H1 (cell line): ENCODE measurements around the gene NOS1AP. TPM values are rescaled to one million over a fixed set of nuclear protein-coding genes. Genes with fewer than 3 reads are reported as not detected.

ENCODE experiments used
- CTCF ChIA-PET: fragments of 300-600 bp; sonication (Branson Sonifier 250); formaldehyde crosslinking; loops from one replicate; lab custom pipeline; 2021; ENCODE audit not compliant: partially characterized antibody; lab: Charles Lee
- POLR2A ChIA-PET: fragments of 300-600 bp; sonication (Branson Sonifier 250); formaldehyde crosslinking; loops from one replicate; lab custom pipeline; 2021; ENCODE audit warnings: inconsistent platforms; ENCODE audit not compliant: partially characterized antibody; lab: Charles Lee
- DNase-seq, 2 experiments: peaks; one replicate each; pipeline versions ENCODE4 v3.0.0 to v3.0.0-alpha.2; 2010 to 2022; ENCODE audit warnings: low spot score in 2 of 2, low read depth in 1 of 2, mixed read lengths in 1 of 2
- FAIRE-seq: peaks from 2 replicates; lab custom pipeline; 2011; peaks lifted over from hg19 to GRCh38; lab: Jason Lieb, UNC
- H2AFZ ChIP-seq: 2 replicates; pipeline ENCODE4 v1.8.1; 2012; ENCODE audit warnings: low read length, inconsistent platforms
- H2AK5ac ChIP-seq: 2 replicates; pipeline ENCODE4 v1.6.1; 2013; ENCODE audit warnings: low read depth, low read length
- H2BK120ac ChIP-seq: replicated peaks from 2 replicates; pipeline ENCODE3; 2013; ENCODE audit warnings: low read depth, low read length, inconsistent platforms
- H2BK12ac ChIP-seq: 2 replicates; pipeline ENCODE4 v1.6.1; 2013; ENCODE audit warnings: low read depth, low read length
- H2BK15ac ChIP-seq: 2 replicates; pipeline ENCODE4 v1.6.1; 2013; ENCODE audit warnings: low read length
- H2BK20ac ChIP-seq: 2 replicates; pipeline ENCODE4 v1.6.1; 2013; ENCODE audit warnings: low read length
- H2BK5ac ChIP-seq: 2 replicates; pipeline ENCODE4 v1.6.1; 2013; ENCODE audit warnings: low read depth, low read length
- H3K14ac ChIP-seq: 2 replicates; pipeline ENCODE4 v1.6.1; 2013; ENCODE audit warnings: inconsistent platforms; ENCODE audit not compliant: insufficient read length
- H3K18ac ChIP-seq: 2 replicates; pipeline ENCODE4 v1.6.1; 2013; ENCODE audit warnings: low read length; ENCODE audit errors: extremely low read depth
- H3K23ac ChIP-seq: 2 replicates; pipeline ENCODE4 v1.6.1; 2013; ENCODE audit warnings: inconsistent platforms; ENCODE audit not compliant: insufficient read length
- H3K23me2 ChIP-seq: 2 replicates; pipeline ENCODE4 v1.6.1; 2013; ENCODE audit warnings: low read depth, low read length
- H3K27ac ChIP-seq: 2 replicates; pipeline ENCODE4 v1.6.1; 2011; ENCODE audit warnings: low read depth, low read length, inconsistent platforms
- H3K27me3 ChIP-seq, 4 experiments: replicated peaks in 1 of 4; 1 replicate in 1 of 4; 2 replicates in 3 of 4; pipeline versions ENCODE4 v1.6.1 to v1.8.1; 2011 to 2013; ENCODE audit warnings: low read length in 3 of 4, mild to moderate bottlenecking in 3 of 4, inconsistent platforms in 2 of 4, mixed read lengths in 2 of 4, moderate library complexity in 1 of 4; ENCODE audit not compliant: control insufficient read depth in 3 of 4, insufficient read depth in 3 of 4; ENCODE audit errors: extremely low read depth in 1 of 4
- H3K36me3 ChIP-seq, 4 experiments: 2 replicates each; pipeline versions ENCODE4 v1.6.1 to v1.8.1; 2011 to 2013; ENCODE audit warnings: mild to moderate bottlenecking in 4 of 4, low read length in 3 of 4, moderate library complexity in 2 of 4, control low read depth in 1 of 4, inconsistent platforms in 1 of 4; ENCODE audit not compliant: insufficient read depth in 4 of 4, control insufficient read depth in 2 of 4
- H3K4ac ChIP-seq: replicated peaks from 2 replicates; pipeline ENCODE3; 2013; ENCODE audit warnings: low read length, low read depth, mixed read lengths, inconsistent platforms; ENCODE audit not compliant: insufficient read length
- H3K4me1 ChIP-seq, 4 experiments: replicated peaks in 1 of 4; 1 replicate in 1 of 4; 2 replicates in 3 of 4; pipeline versions ENCODE4 v1.6.1 to v1.8.1; 2011 to 2013; ENCODE audit warnings: low read length in 3 of 4, inconsistent platforms in 2 of 4, mixed read lengths in 1 of 4; ENCODE audit not compliant: insufficient read depth in 4 of 4, control insufficient read depth in 3 of 4
- H3K4me2 ChIP-seq, 2 experiments: 2 replicates each; pipeline versions ENCODE4 v1.6.1 to v1.8.1; 2011 to 2013; ENCODE audit warnings: low read depth in 2 of 2, low read length in 2 of 2, control low read depth in 1 of 2, inconsistent platforms in 1 of 2, mild to moderate bottlenecking in 1 of 2; ENCODE audit not compliant: insufficient read depth in 1 of 2
- H3K4me3 ChIP-seq, 4 experiments: fragments of 200-600, 300-600 bp in 1 of 4; sonication (generic), shearing (Covaris generic), sonication (Bioruptor Twin) in 1 of 4; 2 replicates each; pipeline versions ENCODE4 v1.5.1 to v1.8.1; 2011 to 2016; ENCODE audit warnings: low read length in 4 of 4, low read depth in 3 of 4, control low read depth in 2 of 4, inconsistent platforms in 2 of 4, mild to moderate bottlenecking in 2 of 4, mixed read lengths in 1 of 4, moderate library complexity in 1 of 4; ENCODE audit not compliant: insufficient read depth in 2 of 4; ENCODE audit errors: extremely low read depth in 1 of 4
- H3K56ac ChIP-seq: replicated peaks from 2 replicates; pipeline ENCODE3; 2013; ENCODE audit warnings: low read depth, mild to moderate bottlenecking, mixed read lengths, low read length, inconsistent platforms; ENCODE audit not compliant: insufficient read length
- H3K79me1 ChIP-seq: 2 replicates; pipeline ENCODE4 v1.6.1; 2013; ENCODE audit warnings: low read depth, low read length, control low read depth
- H3K79me2 ChIP-seq, 2 experiments: 2 replicates each; pipeline versions ENCODE4 v1.6.1 to v1.8.1; 2012 to 2013; ENCODE audit warnings: low read length in 2 of 2, mild to moderate bottlenecking in 2 of 2, inconsistent platforms in 1 of 2; ENCODE audit not compliant: insufficient read depth in 2 of 2, control insufficient read depth in 1 of 2
- H3K9ac ChIP-seq, 4 experiments: replicated peaks in 1 of 4; 1 replicate in 1 of 4; 2 replicates in 3 of 4; pipeline versions ENCODE4 v1.6.1 to v1.8.1; 2011 to 2013; ENCODE audit warnings: low read depth in 3 of 4, low read length in 3 of 4, control low read depth in 2 of 4, mild to moderate bottlenecking in 2 of 4, moderate library complexity in 2 of 4, inconsistent platforms in 1 of 4; ENCODE audit errors: extremely low read depth in 1 of 4
- H3K9me3 ChIP-seq, 2 experiments: 2 replicates each; pipeline versions ENCODE4 v1.6.1 to v1.8.1; 2012 to 2013; ENCODE audit warnings: mild to moderate bottlenecking in 2 of 2, moderate library complexity in 2 of 2, control low read depth in 1 of 2, inconsistent platforms in 1 of 2, low read depth in 1 of 2, low read length in 1 of 2, mixed read lengths in 1 of 2; ENCODE audit not compliant: insufficient read depth in 2 of 2
- H4K20me1 ChIP-seq, 2 experiments: replicated peaks in 1 of 2; 2 replicates each; pipeline versions ENCODE3 to v1.8.1; 2011 to 2013; ENCODE audit warnings: inconsistent platforms in 2 of 2, low read length in 2 of 2, mild to moderate bottlenecking in 1 of 2; ENCODE audit not compliant: insufficient read depth in 2 of 2, control insufficient read depth in 1 of 2
- H4K5ac ChIP-seq: 2 replicates; pipeline ENCODE4 v1.6.1; 2013; ENCODE audit warnings: low read length, low read depth, mixed read lengths, inconsistent platforms; ENCODE audit not compliant: insufficient read length
- H4K8ac ChIP-seq: 2 replicates; pipeline ENCODE4 v1.8.0; 2013; ENCODE audit warnings: mild to moderate bottlenecking, moderate library complexity, low read length, inconsistent platforms; ENCODE audit not compliant: insufficient read depth; ENCODE audit errors: extremely low read depth
- H4K91ac ChIP-seq: replicated peaks from 2 replicates; pipeline ENCODE3; 2013; ENCODE audit warnings: low read length, mixed read lengths, inconsistent platforms; ENCODE audit not compliant: insufficient read length
- CBX5 ChIP-seq: fragments of 300-800, 300-1000 bp; sonication (generic); IDR thresholded peaks from 2 replicates; pipeline ENCODE4 v1.7.1; 2016; ENCODE audit warnings: antibody characterized with exemption, low read length, low read depth
- RFX5 ChIP-seq: IDR thresholded peaks from 2 replicates; pipeline ENCODE4 v1.6.1; 2011; ENCODE audit warnings: low read depth, low read length, improper control_type of control experiment, borderline replicate concordance
- SIN3A ChIP-seq, 2 experiments: IDR thresholded peaks in 1 of 2; conservative IDR thresholded peaks in 1 of 2; 2 replicates each; pipeline ENCODE4 v1.6.1; 2011 to 2012; ENCODE audit warnings: low read length in 2 of 2, improper control_type of control experiment in 1 of 2, low read depth in 1 of 2, mild to moderate bottlenecking in 1 of 2
- SIRT6 ChIP-seq: IDR thresholded peaks from one replicate; pipeline ENCODE4 v1.7.1; 2012; ENCODE audit warnings: low read length, inconsistent platforms
- SP1 ChIP-seq: IDR thresholded peaks from 2 replicates; pipeline ENCODE4 v1.6.1; 2011; ENCODE audit warnings: low read depth, low read length
- SRF ChIP-seq: IDR thresholded peaks from 2 replicates; pipeline ENCODE4 v1.6.1; 2011; ENCODE audit warnings: mild to moderate bottlenecking, low read depth, low read length, moderate library complexity
- TEAD4 ChIP-seq: IDR thresholded peaks from 2 replicates; pipeline ENCODE4 v1.6.1; 2012; ENCODE audit warnings: low read depth, low read length, inconsistent platforms, mixed read lengths
- YY1 ChIP-seq: IDR thresholded peaks from 2 replicates; pipeline ENCODE4 v1.6.1; 2011; ENCODE audit warnings: low read depth, mild to moderate bottlenecking, low read length
- WGBS, 2 experiments: shearing (Covaris generic) in 1 of 2; methylation state at CpG; one replicate each; pipeline versions ENCODE4 v1.1.6 to v1.1.7; 2013 to 2015; ENCODE audit warnings: low lambda C conversion rate in 2 of 2, mixed read lengths in 2 of 2, inconsistent platforms in 1 of 2, low coverage in 1 of 2, missing lambda C conversion rate in 1 of 2; ENCODE audit not compliant: insufficient replicate concordance in 2 of 2, insufficient coverage in 1 of 2, insufficient read length in 1 of 2; ENCODE audit errors: extremely low coverage in 1 of 2, missing lambda C conversion rate in 1 of 2; 5-methylcytosine and 5-hydroxymethylcytosine counted together
- polyA plus RNA-seq, 7 experiments: library from polyadenylated mRNA; depleted of rRNA in 3 of 7; stranded (reverse) in 5 of 7; unstranded in 2 of 7; fragments of >200 nt in 5 of 7; fragments of 200-250 nt in 2 of 7; gene quantifications; 1 replicate in 5 of 7; 2 replicates in 1 of 7; 4 replicates in 1 of 7; pipeline versions ENCODE4 v1.2.1 to v1.2.3, GENCODE V29; 2011 to 2013; ENCODE audit warnings: missing spikeins in 2 of 7, mixed read lengths in 2 of 7
- total RNA-seq: library from RNA; stranded (reverse); fragmentation: NEBNext Ultra II Directional; extraction: Animal tissue kit (Norgen Biotek cat#: 25700); gene quantifications from 2 replicates; pipeline ENCODE4 v1.2.1, GENCODE V29; 2021
- TF ChIP-seq, protein P1 (sequence below): IDR thresholded peaks from 2 replicates; pipeline ENCODE4 v1.6.1; 2012; ENCODE audit warnings: inconsistent platforms

NOS1AP gene
- total and polyA plus RNA-seq, 2 of the 8 experiments (the other 6 are each of a cell fraction or from before 2014, with no cell fraction given) = 2.4 to 12.1 TPM

DNA sequence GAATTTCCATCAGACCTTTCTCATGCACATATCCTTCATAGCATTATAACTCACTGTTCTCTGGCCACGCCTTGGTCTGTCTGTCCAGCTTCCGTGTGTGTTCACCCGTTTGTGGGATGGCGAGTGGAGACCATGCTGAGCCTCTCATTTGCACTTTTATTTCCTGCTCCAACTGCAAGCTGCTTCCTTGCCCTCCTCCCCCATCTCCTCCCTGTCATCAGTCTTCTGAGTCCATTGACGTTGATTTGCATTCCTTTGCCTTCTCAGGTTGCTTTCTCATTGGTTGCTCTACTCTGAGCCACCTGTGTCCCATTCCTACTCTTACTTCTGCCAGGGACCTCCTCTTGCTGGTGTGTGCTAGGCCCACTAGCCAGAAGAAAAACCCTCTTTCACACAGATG, 146.4 kb downstream of the NOS1AP start:
- Histone ChIP-seq H2BK5ac (peak overlapping the region; percentile 20; the same call in 1 of the 2 replicates), H2BK15ac (peak overlapping the region; percentile 82), H2BK120ac (no peak overlapping the region), H3K27ac (no peak overlapping the region), H3K36me3 (no peaks in the 10 kb centered on the region), H2AK5ac (peak overlapping the region; percentile 27; the same call in 1 of the 2 replicates), H3K23me2 (no peaks in the 10 kb centered on the region), H3K79me1 (no peaks in the 10 kb centered on the region; the same call in 1 of the 2 replicates), H3K14ac (no peak overlapping the region), H3K79me2 (peaks cover 0 to 33% of the 10 kb centered on the region in 2 experiments; a peak in 1 of 4 replicates), H4K91ac (no peak overlapping the region), H3K56ac (no peak overlapping the region), H3K4ac (no peak overlapping the region), H3K4me2 (peak overlapping the region; percentile 38 to 67), H3K23ac (no peak overlapping the region), H3K18ac (peak overlapping the region; percentile 41; the same call in 1 of the 2 replicates), H4K5ac (no peak overlapping the region), H2AFZ (no peak overlapping the region), H3K9ac (no peak overlapping the region), H3K9me3 (no peaks in the 10 kb centered on the region), H3K4me3 (peak overlapping the region in 1 of 4 experiments; percentile 16; a peak in 1 of 8 replicates), H2BK20ac (no peak overlapping the region), H4K20me1 (no peaks in the 10 kb centered on the region), H2BK12ac (peak overlapping the region; percentile 42; the same call in 1 of the 2 replicates), H4K8ac (no peak overlapping the region), H3K27me3 (no peaks in the 10 kb centered on the region), H3K4me1 (peaks cover 2 to 33% (median 22%) of the 10 kb centered on the region in 4 experiments; a peak in 6 of 7 replicates)
- FAIRE-seq (no peak), DNase-seq (no peak)
- POLR2A ChIA-PET = no interaction called here
- 54% methylated on average over 5 of the region's 5 CpGs; no CpG with 5 or more reads in 1 of the 2 experiments for WGBS, 2 experiments
- CTCF ChIA-PET = interaction anchor here (1.6 to 1.7 kb wide), 2 partner anchors 10 to 11 kb away, joined by 5 read pairs; no protein-coding TSS in a partner anchor
- TF ChIP-seq RFX5 (no peak), SIN3A (conservative IDR thresholded peaks at IDR 0.05 in 1 of 2, IDR thresholded peaks at IDR 0.05 in 1 of 2; ENCODE audit: low read depth in 1 of 2, low read length in 2 of 2) (no peak), SP1 (no peak), SIRT6 (no peak), CBX5 (no peak), SRF (no peak), TEAD4 (0 out of 2 replicates have a peak, but pooled peaks have one; percentile 37), YY1 (0 out of 2 replicates have a peak, but pooled peaks have one; percentile 28)
- TF ChIP-seq, protein P1, sequence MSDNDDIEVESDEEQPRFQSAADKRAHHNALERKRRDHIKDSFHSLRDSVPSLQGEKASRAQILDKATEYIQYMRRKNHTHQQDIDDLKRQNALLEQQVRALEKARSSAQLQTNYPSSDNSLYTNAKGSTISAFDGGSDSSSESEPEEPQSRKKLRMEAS = no peak
